ENCODE results near the gene PKN3.

GRCh38 chr9:128733256-128733655, 31.0 kb downstream of the PKN3 start:
- no peak for TF ChIP-seq POLR2AphosphoS5 (IDR thresholded peaks at IDR 0.05; ENCODE audit: low read depth, low read length)
- TF ChIP-seq POLR2A (IDR thresholded peaks at IDR 0.05; ENCODE audit: low read depth, low read length): 0 out of 2 replicates have a peak, but pooled peaks have one; percentile 27
- TF ChIP-seq TAF1 (IDR thresholded peaks at IDR 0.05; ENCODE audit: low read depth, low read length): 0 out of 2 replicates have a peak, but pooled peaks have one; percentile 31
- TF ChIP-seq POU2F2 (IDR thresholded peaks at IDR 0.05; ENCODE audit: low read depth, low read length): no peak; the same call in 1 of the 2 replicates
- TF ChIP-seq PAX5 (IDR thresholded peaks at IDR 0.05; ENCODE audit: insufficient read depth, low read length, severe bottlenecking): no peak

Measured in GM12891 (cell line).